Skeletal muscle tissue (tissue), 4 donors: ENCODE measurements around the gene PPP2R5D. TPM values are rescaled to one million over a fixed set of nuclear protein-coding genes. Genes with fewer than 3 reads are reported as not detected.

Experiments used
- H3K27ac ChIP-seq: one replicate; pipeline ENCODE4 v1.7.0; 2013; ENCODE audit warnings: mild to moderate bottlenecking, low read depth, low read length, inconsistent platforms
- H3K27me3 ChIP-seq, 3 donors: one replicate each; pipeline ENCODE4 v1.7.0; 2013; ENCODE audit warnings: low read length in 3 of 3; ENCODE audit not compliant: control insufficient read depth in 3 of 3, insufficient read depth in 3 of 3
- H3K36me3 ChIP-seq, 3 donors: one replicate each; pipeline ENCODE4 v1.7.0; 2013; ENCODE audit warnings: low read length in 3 of 3; ENCODE audit not compliant: control insufficient read depth in 3 of 3, insufficient read depth in 3 of 3
- H3K4me1 ChIP-seq, 3 donors: one replicate each; pipeline ENCODE4 v1.7.0; 2013; ENCODE audit warnings: low read length in 3 of 3, mild to moderate bottlenecking in 3 of 3; ENCODE audit not compliant: control insufficient read depth in 3 of 3, insufficient read depth in 3 of 3
- H3K4me3 ChIP-seq, 3 donors: one replicate each; pipeline ENCODE4 v1.7.0; 2013; ENCODE audit warnings: low read length in 3 of 3
- H3K9ac ChIP-seq, 3 donors: one replicate each; pipeline ENCODE4 v1.7.0; 2013; ENCODE audit warnings: low read length in 3 of 3, mild to moderate bottlenecking in 3 of 3, moderate library complexity in 2 of 3, low read depth in 1 of 3
- H3K9me3 ChIP-seq, 3 donors: one replicate each; pipeline ENCODE4 v1.7.0; 2013; ENCODE audit warnings: low read length in 3 of 3; ENCODE audit not compliant: control insufficient read depth in 3 of 3
- total RNA-seq: library from RNA; depleted of rRNA; stranded (reverse); fragments of >200 nt; gene quantifications from one replicate; pipeline ENCODE4 v1.2.3, GENCODE V29; 2014
- donor health status: Osteomylitis.

The PPP2R5D gene
- total RNA-seq, 1 donor from 2014 or later, result 31.3 TPM

GRCh38 chr6:43059168-43060033 is 75.0 kb downstream of the PPP2R5D start, which contains the start of the genes KLC4 and MRPL2:
KLC4 (plus strand) TSS chr6:43059631; CDS start chr6:43061336, 1,705 bp downstream.
MRPL2 (minus strand) TSS chr6:43059434; CDS start chr6:43059381, 53 bp downstream.
- Histone ChIP-seq H3K36me3 (peaks cover 22 to 37% (median 36%) of the 10 kb centered on the region in 3 donors), H3K27ac (peak within 1 kb of the TSS; percentile 87), H3K4me1 (peaks cover 26 to 34% (median 28%) of the 10 kb centered on the region in 3 donors), H3K9ac (peak within 1 kb of the TSS; percentile 94 to 99 (median 97)), H3K4me3 (peak within 1 kb of the TSS; percentile 94 to 99 (median 98)), H3K9me3 (no peaks in the 10 kb centered on the region), H3K27me3 (no peaks in the 10 kb centered on the region)

GRCh38 chr6:43060034-43060754 is 75.8 kb downstream of the PPP2R5D start:
- Histone ChIP-seq H3K9ac (peak overlapping the region; percentile 94 to 98 (median 94)), H3K4me3 (peak overlapping the region; percentile 92 to 99 (median 98)), H3K36me3 (peaks cover 25 to 40% (median 40%) of the 10 kb centered on the region in 3 donors), H3K27me3 (no peaks in the 10 kb centered on the region), H3K9me3 (no peaks in the 10 kb centered on the region), H3K4me1 (peaks cover 24 to 34% (median 27%) of the 10 kb centered on the region in 3 donors), H3K27ac (peak overlapping the region; percentile 87)

GRCh38 chr6:43060755-43061633 is 76.6 kb downstream of the PPP2R5D start:
- H3K9ac ChIP-seq, result peak overlapping the region; percentile 15 to 94 (median 94)
- no peak overlapping the region for H3K27ac ChIP-seq
- H3K27me3 ChIP-seq, result no peaks in the 10 kb centered on the region
- H3K4me3 ChIP-seq, result peak overlapping the region; percentile 92 to 99 (median 98)
- H3K36me3 ChIP-seq, result peaks cover 26 to 40% (median 38%) of the 10 kb centered on the region in 3 donors
- peaks cover 24 to 34% (median 27%) of the 10 kb centered on the region in 3 donors for H3K4me1 ChIP-seq
- no peaks in the 10 kb centered on the region for H3K9me3 ChIP-seq

GRCh38 chr6:43061861-43062260 is 77.5 kb downstream of the PPP2R5D start:
- peaks cover 29 to 44% (median 42%) of the 10 kb centered on the region in 3 donors for H3K36me3 ChIP-seq

More at GRCh38 chr6:43061861-43062260, 77.5 kb downstream of the PPP2R5D start:
- H3K4me3 ChIP-seq, result no peak overlapping the region
- H3K9me3 ChIP-seq, result no peaks in the 10 kb centered on the region
- no peak overlapping the region for H3K9ac ChIP-seq
- peaks cover 24 to 34% (median 27%) of the 10 kb centered on the region in 3 donors for H3K4me1 ChIP-seq
- no peak overlapping the region for H3K27ac ChIP-seq
- no peaks in the 10 kb centered on the region for H3K27me3 ChIP-seq

Other genes with a start within 250 kb of the PPP2R5D start
- gene TBCC, start 238.5 kb upstream of the PPP2R5D start, total RNA-seq, result 57.9 TPM
- 10.4 TPM for gene BICRAL, start 202.5 kb upstream of the PPP2R5D start, total RNA-seq
- 71.5 TPM for gene RPL7L1, start 105.0 kb upstream of the PPP2R5D start, total RNA-seq
- 1.0 TPM for gene PTCRA, start 68.5 kb upstream of the PPP2R5D start, total RNA-seq
- 9.4 TPM for gene CNPY3, start 55.1 kb upstream of the PPP2R5D start, total RNA-seq
- not detected for gene GNMT, start 23.8 kb upstream of the PPP2R5D start, total RNA-seq
- 32.4 TPM for gene PEX6, start 5.4 kb upstream of the PPP2R5D start, total RNA-seq
- 29.7 TPM for gene MEA1, start 29.4 kb downstream of the PPP2R5D start, total RNA-seq
- gene KLHDC3, start 29.7 kb downstream of the PPP2R5D start, total RNA-seq, result 267 TPM
- 40.7 TPM for gene RRP36, start 37.1 kb downstream of the PPP2R5D start, total RNA-seq
- gene CUL7, start 69.3 kb downstream of the PPP2R5D start, total RNA-seq, result 27.1 TPM
- 16.2 TPM for gene MRPL2, start 74.9 kb downstream of the PPP2R5D start, total RNA-seq
- gene KLC4, start 75.1 kb downstream of the PPP2R5D start, total RNA-seq, result 21.4 TPM
- 50.1 TPM for gene PTK7, start 91.7 kb downstream of the PPP2R5D start, total RNA-seq
- 21.4 TPM for gene SRF, start 186.7 kb downstream of the PPP2R5D start, total RNA-seq
- gene CUL9, start 197.6 kb downstream of the PPP2R5D start, total RNA-seq, result 11.0 TPM
- 31.3 TPM for gene DNPH1, start 244.9 kb downstream of the PPP2R5D start, total RNA-seq